ENCODE data around the gene BACH2.

GRCh38 chr6:90323706-90324105 lies 27.1 kb upstream of the BACH2 start:
- no peak for TF ChIP-seq TAF1 (IDR thresholded peaks at IDR 0.05; ENCODE audit: borderline replicate concordance, low read depth, low read length)
- no peak for TF ChIP-seq POLR2A (IDR thresholded peaks at IDR 0.05; ENCODE audit: low read depth, low read length)
- no peak for TF ChIP-seq POLR2AphosphoS5 (IDR thresholded peaks at IDR 0.05; ENCODE audit: low read depth, low read length)

Measured in GM12892 (cell line).